ENCODE data around the gene PCYT1B.
"Not testable (repeated sequence)": the region's sequence is repeated elsewhere in the genome, so short reads cannot be mapped to it uniquely, and the experiment has no call there.

The PCYT1B gene

DNA sequence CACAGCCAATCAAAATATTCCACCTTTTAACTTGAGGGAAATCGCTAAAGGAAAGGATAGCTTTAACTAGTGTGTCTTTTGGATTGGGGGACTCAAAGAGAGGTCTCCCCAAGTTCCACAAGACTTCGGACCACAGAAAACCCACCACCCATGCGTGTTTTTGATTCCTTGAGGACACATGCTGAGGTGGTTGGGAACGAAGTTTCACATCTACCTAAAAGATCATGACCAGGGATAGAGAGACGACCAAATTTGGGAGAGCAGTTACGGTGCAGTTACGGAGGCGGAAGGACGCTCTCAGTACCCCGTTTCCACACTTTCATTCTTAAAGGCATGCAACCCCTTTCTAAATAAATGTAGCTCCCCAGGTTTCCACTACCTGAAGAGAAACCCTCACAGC lies 1.1 kb downstream of the PCYT1B start:
- no peak for DNase-seq (ENCODE audit: low spot score)

DNA sequence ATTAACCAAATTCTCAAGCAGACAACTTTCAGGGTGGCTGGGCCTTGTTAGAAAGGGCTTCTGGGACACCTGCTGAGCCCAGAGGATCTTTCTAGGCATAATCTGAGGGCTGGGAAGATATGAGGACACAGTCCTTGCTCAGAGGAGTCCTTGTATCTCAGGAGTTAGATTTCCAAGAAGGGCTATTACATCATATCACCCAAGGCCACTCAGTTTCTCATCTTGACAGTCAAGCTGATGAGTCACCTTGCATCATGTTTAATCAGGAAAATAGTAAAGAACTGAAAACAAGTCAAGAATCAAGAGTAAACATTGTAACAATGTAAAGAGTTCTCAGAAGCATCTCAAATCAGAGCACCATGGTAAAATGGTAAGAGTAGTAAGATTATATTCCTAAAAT lies 4.0 kb downstream of the PCYT1B start:
- DNase-seq (ENCODE audit: low spot score), result no peak

DNA sequence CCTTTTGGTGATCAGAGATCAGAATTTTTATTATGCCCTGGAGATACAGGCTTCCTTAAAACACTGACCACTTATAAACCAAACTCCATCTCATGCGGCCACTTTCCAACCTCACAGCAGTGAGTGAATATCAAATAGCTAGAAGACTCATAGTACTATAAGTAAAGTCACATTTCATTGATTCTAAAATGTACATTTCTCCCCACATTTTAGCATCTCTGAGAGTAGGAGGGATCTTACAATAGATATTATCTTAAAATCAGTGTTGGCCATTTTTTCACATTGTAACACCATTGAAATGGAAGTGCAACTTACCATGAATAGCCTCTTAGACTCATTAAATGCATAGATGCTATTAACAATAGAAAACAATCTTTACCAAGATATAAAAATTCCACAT lies 17.4 kb downstream of the PCYT1B start:
- DNase-seq (ENCODE audit: low spot score), result no peak

DNA sequence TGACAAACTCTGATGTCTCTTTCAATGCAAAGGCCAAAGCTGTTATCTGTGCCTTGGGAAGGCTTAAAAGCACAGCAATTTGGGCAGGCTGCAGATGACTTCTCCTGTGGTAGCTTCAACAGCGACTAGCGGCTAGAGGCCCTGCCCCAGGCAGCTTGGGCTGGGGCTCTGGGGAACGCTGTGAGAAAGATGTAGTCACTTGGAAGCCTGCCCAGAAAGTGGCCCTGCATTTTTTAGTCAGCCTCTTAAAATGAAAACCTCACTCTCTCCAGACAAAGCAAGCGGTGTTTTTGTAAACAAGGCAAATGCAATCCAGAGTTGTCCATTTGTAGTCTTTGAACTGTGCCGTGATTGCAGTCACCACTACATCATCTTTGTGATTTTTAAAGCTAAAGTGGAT lies 27.5 kb downstream of the PCYT1B start:
- no peak for DNase-seq (ENCODE audit: low spot score)

DNA sequence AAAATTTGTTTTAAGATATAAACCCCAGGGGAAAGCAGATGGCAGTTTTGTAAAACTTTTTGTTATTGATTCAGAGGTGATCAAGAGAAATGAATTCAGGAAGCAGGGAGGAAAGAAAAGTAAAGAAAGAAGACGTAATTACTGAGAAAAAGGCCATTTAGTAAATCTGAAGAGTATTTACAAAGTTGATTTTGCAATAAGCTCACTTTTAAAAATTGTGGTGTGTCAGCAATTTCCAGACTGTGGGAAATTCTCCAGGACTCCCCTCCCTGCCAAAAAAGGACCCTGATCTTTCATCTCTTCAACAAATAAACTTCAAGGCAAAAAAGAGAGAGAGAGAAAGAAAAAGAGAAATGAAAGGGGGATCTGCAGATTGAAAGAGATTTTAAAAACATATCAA lies 36.6 kb downstream of the PCYT1B start:
- DNase-seq (ENCODE audit: low spot score), result no peak

DNA sequence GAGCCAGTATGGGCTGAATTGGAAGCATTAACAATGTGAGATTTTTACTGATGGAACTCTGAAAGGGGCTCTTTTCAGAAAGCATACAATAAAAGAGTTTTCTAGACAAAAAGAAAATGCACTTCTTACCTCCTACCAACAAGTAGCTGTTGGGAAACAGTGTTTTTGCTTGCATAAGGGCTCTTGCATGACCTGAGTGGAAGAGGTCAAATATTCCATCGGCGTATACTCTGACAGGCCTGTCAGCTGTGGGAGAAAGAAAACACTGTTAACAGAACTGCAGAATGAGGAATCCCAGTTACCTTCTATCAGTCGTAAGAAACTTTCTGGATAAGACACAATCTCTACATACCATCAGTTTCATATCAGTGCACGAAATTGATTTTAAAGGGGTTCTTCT lies 39.5 kb downstream of the PCYT1B start:
- no peak for DNase-seq (ENCODE audit: low spot score)

DNA sequence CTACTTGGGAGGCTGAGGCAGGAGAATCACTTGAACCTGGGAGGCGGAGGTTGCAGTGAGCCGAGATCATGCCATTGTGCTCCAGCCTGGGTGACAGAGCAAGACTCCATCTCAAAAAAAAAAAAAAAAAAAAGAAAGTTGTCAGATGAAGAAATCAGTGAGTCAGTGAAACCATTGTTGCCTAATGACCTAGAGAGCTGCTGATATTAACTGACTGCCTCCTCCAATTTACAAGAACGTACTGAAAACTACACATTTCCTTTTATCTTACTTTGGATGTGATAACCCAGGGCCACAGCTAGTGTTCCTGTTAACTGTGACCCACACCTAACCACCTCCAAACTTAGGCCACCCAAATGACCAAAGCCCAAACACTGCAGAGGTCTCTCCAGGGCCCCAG lies 41.2 kb downstream of the PCYT1B start:
- not testable (repeated sequence) for DNase-seq (ENCODE audit: low spot score)

DNA sequence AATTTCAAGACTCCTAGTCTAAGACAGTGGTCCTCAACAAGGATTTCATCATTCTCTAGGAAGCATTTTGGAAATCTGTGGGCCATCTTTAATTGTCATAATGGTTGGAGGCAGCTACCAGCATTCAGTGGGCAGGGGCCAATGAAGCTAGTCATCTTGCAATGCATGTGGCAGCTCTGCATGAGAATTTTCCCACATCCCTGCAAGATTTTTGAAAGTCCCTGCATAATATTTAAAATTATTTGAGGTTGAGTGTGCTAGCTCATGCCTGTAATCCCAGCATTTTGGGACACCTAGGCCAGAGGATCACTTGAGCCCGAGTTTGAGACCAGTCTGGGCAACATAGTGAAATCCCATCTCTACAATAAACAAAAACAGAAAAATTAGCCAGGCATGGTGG lies 44.0 kb downstream of the PCYT1B start:
- no peak for DNase-seq (ENCODE audit: low spot score)

DNA sequence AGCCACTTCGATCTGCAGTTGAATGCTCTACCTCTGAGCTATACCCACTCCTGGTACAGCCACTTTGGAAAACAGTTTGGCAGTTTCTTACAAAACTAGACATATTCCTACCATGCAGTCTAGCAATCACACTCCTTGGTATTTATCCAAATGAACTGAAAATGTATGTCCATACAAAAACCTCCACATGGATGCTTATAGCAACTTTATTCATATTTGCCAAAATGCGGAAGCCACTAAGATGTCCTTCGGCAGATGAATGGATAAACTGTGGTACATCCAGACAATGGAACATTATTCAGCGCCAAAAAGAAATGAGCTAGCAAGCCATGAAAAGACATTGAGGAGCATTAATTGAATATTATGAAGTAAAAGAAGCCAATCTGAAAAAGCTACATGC lies 45.3 kb downstream of the PCYT1B start:
- no peak for DNase-seq (ENCODE audit: low spot score)

DNA sequence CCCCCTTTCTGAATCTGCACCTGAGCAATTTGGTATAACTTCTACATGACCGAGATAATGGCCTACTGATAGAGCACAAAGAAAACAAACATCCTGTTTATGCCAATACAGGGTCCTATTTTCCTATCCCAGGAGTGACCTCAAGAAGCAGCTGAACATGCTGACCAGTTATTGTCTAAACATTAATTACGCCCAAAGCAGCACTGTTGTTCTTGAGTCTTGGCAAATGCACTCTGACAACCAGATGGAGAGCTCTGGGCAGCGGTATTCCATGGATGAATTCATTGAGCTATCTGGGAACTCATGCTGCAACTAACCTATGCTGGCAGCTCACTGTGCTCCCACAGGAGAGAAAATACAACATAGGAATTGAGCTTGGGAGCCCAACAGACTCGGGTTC lies 52.6 kb downstream of the PCYT1B start:
- DNase-seq (ENCODE audit: low spot score), result no peak

DNA sequence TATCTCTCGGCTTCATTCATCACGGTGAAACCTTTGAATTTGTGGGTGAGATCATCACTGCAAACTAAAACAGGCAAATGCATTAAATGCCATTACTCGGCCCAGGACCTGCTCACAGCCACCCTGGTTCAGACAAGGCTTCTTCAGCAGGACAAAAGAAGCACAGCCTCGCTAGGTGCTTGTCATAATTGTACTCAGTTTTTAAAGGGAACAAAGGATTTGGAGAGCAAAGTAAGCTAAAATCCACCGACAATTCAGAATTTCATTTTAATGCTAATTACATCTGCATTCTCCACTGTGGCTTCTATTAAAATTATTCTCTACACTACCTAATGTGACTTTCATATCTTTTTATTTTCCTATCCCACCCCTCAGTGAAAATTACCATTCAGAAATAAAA lies 57.0 kb downstream of the PCYT1B start:
- DNase-seq (ENCODE audit: low spot score), result no peak

DNA sequence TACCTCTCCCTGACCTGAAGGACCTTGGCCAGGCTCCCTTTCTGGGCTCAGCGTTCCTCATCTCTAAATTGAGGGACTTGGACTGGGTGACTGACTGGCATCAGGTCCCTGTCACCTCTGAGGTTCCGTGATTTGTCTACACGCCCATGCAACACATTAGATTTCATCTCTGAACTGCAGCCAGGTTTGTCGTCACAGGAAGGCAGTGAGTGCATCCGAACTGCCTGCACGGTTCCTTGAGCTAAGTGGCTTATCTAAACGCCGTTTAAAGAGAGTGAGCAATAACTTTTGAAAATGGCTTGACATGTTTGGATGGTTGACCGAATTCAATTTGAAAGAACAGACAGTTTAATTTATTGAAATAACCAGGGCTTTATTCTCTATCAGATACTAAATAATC lies 70.1 kb downstream of the PCYT1B start:
- no peak for DNase-seq (ENCODE audit: low spot score)

DNA sequence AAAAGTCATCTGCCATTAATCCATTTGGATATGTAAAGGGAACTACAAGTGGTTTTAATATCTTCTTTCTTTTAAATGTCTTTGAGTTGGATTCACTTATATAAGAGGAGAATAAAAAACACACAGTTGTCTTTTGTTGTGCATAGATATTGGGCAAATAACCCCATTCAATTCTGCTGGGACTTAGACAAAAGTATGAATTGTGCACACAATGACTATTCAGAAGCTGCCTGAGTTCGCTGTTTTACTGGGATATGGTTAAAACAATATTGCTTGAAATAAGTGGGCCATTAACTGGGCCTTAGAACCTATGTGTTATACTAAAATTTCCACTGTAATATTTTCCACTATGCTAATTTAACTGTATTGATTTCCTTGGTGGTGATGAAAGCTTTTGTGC lies 71.7 kb downstream of the PCYT1B start:
- no peak for DNase-seq (ENCODE audit: low spot score)

DNA sequence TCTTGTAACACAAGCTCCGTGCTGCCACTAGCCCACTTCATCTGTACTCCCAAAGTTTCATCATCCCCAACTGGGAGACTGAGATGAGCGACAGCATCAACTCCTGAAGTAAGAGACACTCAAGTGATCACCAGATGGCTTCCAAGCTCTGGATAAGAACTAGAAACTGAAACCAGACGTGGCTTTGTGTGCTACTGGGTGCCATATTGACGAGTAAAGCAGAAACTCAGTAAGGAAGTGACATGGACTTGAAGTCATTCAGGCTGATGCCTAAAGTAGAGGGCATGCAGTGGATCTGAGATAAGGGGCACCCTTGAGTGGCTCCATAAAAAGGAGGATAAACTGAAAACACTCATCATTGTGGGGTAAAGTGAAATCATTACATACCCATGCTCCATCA lies 72.4 kb downstream of the PCYT1B start:
- DNase-seq (ENCODE audit: low spot score), result no peak

DNA sequence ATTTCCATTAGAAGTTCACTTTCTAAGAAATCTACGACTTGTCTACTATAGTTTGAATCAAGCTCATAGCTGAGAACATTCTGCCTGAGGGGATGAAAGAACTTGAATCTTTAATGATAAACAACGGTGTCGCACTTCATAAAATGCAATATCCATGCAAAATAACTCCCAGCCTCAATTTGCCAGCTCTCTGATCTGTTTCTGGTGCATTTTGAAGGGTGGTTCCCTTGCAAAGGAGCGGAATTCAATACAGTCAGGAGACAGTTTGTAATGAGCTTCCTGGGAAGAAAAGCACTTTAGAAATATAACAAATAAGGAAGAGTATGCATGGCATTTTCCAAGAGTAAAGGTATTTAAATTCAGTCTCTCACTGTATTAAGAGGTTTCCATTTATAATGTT lies 80.0 kb downstream of the PCYT1B start:
- no peak for DNase-seq (ENCODE audit: low spot score)

DNA sequence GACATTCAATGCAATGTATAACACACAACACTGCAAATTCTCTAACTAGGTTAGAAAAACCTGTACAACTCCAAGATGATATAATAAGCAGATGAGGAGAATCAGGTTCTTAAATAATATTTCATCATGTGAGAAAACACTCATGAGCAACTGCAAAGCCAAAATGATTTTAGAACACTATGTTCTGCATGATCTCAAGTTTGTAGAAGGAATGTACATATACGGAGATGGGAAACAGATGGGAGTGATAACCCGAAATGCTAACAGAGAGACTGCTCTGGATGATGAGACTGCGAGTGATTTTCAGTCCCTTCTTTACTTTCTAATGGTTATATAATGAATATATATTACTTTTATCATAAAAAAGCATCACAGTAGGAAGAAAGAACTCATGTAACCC lies 80.9 kb downstream of the PCYT1B start:
- no peak for DNase-seq (ENCODE audit: low spot score)

DNA sequence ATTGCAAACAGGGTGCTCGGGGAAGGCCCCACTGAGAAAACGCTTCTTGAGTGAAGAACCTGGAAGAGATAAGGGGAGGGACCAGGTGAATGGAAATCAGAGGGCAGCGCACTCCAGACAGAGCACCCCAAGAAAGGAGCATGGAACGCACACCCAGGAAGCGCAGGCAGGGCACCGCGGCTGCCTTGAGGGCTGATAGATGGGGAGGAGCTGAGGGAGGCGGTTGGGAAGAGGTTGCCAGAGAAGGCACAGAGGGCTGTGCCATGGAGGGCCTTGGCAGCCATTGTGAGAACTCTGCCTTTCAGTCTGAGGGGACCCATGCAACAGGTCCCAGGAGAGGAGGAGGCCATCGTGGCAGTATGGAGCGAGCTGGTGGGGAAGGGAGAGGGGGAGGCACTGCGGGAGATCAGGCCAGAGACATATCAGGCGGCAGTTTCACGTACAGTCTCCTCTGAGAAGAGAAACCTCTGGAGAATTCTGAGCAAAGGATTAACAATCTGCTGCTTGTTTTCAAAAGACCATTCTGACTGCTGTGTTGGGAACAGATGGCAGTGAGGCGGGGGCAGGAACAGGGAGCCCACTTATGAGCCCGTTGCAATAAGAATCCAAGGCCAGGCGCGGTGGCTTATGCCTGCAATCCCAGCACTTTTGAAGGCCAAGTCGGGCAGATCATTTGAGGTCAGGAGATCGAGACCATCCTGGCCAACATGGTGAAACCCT lies 83.7 kb downstream of the PCYT1B start:
- DNase-seq (ENCODE audit: low spot score), result no peak

DNA sequence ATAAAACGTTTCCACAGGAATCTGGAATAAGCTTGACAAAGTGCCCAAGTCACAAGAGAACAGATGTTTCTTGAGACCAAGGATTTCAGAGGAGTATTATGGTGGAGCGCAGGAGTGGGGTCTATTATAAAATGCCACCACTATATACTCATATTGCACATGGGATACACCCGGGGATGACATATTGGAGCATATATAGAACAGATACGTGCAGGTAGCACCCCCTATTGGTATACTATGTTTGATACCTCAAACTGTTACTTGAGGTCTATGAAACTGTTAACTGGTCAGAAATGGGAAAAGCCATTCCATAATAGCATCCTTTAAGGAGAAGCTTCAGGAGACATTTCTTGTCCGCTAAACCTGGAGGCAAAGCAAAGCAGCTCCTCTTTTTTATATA lies 86.0 kb downstream of the PCYT1B start:
- peak; percentile 3 for DNase-seq (ENCODE audit: low spot score)

DNA sequence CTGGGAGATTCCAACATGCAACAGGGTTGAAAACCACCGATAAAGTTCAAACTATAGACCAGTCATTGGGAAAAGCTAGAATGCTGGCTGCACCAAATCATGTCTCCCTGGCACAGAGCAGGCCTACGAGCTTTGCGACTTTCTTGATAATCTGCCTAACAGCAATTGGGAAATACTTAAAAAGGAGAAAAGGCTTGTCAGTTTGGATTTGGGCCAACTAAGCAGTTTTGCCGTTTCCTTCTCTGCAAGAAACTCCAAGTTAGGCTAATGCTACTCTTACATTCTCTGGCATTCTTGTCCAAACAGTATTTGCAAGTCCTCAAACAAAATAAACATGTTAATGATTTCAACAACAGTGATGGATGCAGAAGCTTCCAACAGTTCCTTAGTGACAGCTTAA lies 94.1 kb downstream of the PCYT1B start:
- no peak for DNase-seq (ENCODE audit: low spot score)

DNA sequence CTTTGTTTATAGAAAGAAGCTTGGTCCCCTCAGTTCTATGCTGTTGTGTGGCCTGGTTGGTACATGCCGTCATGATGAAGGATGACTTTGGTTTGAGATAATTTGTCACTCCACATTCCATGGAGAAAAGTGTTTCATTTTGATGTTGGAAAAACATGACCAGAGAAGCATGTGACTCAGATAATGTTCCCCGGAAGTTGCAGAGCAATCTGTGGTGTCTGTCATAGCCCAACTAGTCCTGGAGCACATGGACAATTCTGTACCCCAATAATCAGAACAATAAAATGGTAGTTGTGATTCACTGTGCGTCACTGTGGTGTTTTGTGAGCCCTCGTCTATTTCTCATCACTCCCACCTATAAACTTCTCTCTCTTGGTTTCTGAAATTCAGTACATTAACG lies 97.0 kb downstream of the PCYT1B start:
- DNase-seq (ENCODE audit: low spot score), result no peak

DNA sequence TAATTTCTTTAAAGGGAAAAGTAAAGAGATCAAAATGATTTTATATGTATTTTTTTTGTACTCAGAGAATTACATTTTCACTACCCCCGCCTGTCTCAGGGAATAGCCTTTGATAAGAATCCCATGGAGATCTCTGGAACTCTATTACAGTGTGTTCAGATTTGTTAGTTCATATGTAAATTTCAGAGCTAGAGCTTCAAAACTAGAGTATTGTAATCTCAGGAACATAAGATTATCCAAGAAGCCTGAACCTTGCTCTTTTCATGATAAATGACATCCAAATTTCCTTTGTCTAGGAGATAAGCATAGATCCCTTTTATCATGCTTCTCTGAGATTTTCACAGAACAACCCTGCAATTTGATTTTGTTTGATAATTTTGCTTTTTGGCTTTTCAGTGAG lies 99.2 kb downstream of the PCYT1B start:
- DNase-seq (ENCODE audit: low spot score), result no peak

DNA sequence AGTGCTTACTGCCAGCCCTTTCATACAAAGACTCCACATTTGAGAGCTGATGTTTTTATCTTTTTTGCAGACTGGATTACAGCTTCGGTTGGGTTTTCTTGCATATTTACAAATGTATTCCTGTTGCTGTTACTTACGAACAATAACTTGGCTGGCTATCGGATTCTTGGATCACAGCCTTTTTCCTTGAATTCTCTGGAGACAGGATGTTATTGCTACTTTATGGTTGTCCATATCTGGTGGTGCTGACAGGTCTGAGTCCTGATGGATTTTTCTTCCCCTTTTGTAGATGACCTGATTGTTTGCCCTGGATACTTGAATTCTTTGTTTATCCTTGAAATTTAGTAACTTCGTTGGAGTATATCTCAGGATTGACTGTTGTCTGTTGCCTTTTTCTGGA lies 104.4 kb downstream of the PCYT1B start:
- DNase-seq (ENCODE audit: low spot score), result no peak

DNA sequence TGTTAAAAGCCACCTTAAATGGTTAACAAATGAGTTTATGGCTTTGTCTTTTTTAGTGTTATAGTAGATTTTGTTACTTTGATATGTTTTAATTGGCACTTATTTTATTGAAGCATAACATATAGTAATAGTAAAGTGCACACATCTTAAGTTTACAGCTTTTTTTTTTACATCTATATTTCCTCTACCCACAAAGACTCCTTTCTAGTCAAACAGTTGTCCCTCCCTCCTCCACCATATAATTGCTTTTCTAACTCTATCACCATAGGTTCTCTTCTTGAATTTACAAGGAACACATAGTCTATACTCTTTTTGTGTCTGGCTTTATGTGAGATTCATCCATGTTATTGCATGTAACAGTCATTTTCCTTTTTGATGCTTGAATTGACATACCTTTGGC lies 110.6 kb downstream of the PCYT1B start:
- DNase-seq (ENCODE audit: low spot score), result no peak

DNA sequence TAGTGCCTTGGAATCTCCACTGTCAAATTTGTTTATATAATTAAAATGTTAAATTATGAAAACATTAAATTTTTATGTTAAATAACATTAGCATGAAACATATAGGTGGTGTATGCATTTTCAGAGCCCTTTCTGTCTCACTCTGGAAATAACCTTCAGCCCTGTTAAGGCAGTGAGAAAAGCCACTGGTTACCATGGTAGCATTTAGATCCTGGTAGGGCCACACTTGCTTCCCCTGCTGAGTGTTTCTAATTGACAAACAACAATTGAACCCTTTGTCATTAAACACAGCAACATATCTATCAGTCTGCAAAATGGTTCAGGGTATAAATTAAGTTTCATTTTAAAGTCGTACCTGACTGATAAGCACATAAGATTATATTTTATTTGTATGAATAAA lies 118.5 kb downstream of the PCYT1B start:
- DNase-seq (ENCODE audit: low spot score), result no peak

DNA sequence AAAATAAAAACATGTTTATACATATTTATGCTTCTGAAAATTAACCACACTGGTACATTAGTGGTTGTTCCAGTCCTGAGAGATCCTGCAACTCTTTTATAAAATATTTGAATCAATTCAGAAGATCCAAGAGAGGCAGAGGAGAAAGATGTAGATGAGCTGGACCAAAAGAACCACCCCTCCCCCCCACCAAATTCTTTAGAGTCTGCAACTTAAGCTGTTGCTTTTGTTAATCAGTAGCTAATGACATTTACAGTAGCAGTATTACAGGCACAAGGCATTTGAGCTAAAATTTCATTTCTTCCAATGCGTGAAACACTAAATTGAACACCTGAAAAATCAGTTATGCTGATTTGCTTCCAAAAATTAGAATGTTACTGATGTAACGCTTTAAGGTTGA lies 120.5 kb downstream of the PCYT1B start:
- DNase-seq (ENCODE audit: low spot score), result no peak
